GM19395 (cell line): ENCODE measurements around the gene ITGAV.

Experiments used
- ATAC-seq: cut with Tn5 transposase; IDR thresholded peaks from one replicate; pipeline ENCODE4 v1.9.1; 2021; ENCODE audit warnings: mild to moderate bottlenecking, moderate library complexity; ENCODE audit not compliant: unreplicated experiment

The ITGAV gene

GRCh38 chr2:186573531-186573930, 16.3 kb upstream of the ITGAV start:
- ATAC-seq = no peak

DNA sequence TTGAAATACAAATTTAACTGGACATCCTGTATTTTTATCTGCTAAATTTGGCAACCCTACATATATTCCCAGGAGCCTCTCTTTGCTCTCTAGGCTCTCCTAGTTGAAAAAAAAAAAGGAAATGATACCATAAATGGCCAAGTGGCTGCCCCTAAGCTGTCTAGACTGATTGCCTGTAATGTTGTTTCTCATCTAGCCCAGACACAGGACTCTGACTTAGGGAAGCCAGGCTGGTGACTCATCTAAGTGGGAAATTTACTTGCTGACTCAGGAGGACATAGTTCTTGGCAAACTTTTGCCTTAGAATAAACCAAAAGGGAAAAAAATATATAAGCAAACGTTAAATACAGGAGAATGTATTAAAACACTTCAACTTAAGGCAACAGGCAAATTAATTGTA, 14.6 kb upstream of the ITGAV start:
- no peak for ATAC-seq

- no peak for ATAC-seq
Measured at GRCh38 chr2:186575856-186576255, 14.0 kb upstream of the ITGAV start.

- ATAC-seq = no peak
Measured at GRCh38 chr2:186576614-186577013, 13.2 kb upstream of the ITGAV start.

DNA sequence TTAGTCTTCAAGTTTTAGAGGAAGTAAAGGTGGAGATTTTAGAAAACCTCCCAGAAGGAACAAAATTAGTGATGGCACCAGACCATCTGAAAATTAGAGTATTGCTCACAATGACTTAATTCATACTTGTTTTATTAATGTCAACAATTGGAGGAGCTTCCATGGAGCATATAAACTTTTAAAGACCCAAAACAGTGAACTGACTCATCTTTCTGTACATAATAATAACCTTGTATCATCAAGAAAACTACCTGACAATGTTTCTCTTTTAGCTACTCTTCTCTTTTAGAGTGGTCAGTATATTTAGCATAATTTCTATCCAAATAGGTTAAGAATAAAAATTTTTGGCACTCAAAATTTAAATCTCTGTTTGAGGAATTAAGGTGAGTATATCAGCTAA, 7.2 kb upstream of the ITGAV start:
- no peak for ATAC-seq

DNA sequence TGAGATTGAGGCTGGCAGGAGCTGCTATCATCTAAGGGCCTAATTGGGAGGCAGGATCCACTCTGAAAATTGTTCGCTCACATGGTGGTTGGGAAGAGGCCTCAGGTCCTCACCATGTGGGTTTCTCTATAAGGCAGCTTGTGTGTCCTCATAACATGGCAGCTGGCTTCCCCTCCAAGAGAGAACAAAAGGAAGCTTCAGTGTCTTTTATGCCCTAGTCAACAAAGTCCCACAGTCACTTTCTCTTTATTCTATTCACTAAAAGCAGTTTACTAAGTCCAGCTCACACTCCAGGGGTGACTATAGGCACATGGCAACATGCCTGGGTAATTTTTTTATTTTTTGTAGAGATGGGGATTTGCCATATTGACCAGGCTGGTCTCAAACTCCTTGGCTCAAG, 5.8 kb upstream of the ITGAV start:
- no peak for ATAC-seq

GRCh38 chr2:186588421-186588820, 1.4 kb upstream of the ITGAV start:
- no peak for ATAC-seq

GRCh38 chr2:186588940-186589611, 780 bp upstream of the ITGAV start:
- peak; percentile 1 for ATAC-seq

GRCh38 chr2:186590350-186590758, 498 bp downstream of the ITGAV start:
- ATAC-seq = peak; percentile 0

GRCh38 chr2:186590759-186591505, 1.1 kb downstream of the ITGAV start:
- peak; percentile 26 for ATAC-seq

DNA sequence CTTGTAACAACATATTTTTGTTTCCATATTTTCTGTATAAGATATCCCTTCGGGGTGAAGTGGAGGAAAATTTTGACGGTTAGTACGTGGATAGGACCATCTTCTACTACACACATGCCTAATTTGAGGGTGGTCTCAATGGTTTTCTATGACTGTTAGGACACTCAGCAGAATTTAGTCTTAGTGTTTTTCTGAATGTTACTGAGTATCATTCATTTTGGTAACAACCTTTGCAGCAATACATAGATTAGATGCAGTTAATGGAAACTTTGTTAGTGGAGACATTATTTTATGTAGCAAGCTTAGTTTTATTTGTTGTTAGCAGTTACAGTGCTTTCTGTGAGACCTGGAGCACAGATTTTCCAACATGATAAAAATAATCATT, 1.6 kb downstream of the ITGAV start:
- ATAC-seq = no peak

GRCh38 chr2:186592137-186592875, 2.5 kb downstream of the ITGAV start:
- ATAC-seq = no peak

GRCh38 chr2:186593523-186593922, 3.7 kb downstream of the ITGAV start:
- ATAC-seq = no peak

GRCh38 chr2:186594001-186594722, 4.3 kb downstream of the ITGAV start:
- no peak for ATAC-seq

- no peak for ATAC-seq
Measured at GRCh38 chr2:186595219-186595618, 5.4 kb downstream of the ITGAV start.

GRCh38 chr2:186599186-186599778, 9.4 kb downstream of the ITGAV start:
- no peak for ATAC-seq

DNA sequence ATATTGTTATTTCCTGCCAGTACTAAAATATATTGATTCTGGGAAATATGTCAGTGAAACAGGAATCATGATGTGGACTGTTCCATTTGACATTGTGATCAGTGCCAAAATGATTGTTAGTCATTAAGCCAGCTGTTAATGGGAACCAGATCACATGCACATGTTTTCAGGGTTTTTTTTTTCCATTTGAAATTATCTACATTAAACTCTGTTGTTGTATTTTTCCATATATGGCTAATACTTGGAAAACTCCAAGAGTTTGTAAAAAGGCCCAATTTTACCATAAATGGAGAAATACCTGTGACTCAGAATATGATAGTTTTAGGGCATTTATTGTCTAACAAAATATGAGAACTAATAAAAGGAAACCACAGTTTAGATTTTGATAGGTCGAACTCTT, 13.4 kb downstream of the ITGAV start:
- no peak for ATAC-seq

GRCh38 chr2:186605041-186605440, 15.2 kb downstream of the ITGAV start:
- ATAC-seq = no peak

GRCh38 chr2:186607660-186608324, 17.9 kb downstream of the ITGAV start:
- no peak for ATAC-seq

- no peak for ATAC-seq
Measured at GRCh38 chr2:186610785-186611184, 20.9 kb downstream of the ITGAV start.
